ENCODE data around the gene HDC.

DNA sequence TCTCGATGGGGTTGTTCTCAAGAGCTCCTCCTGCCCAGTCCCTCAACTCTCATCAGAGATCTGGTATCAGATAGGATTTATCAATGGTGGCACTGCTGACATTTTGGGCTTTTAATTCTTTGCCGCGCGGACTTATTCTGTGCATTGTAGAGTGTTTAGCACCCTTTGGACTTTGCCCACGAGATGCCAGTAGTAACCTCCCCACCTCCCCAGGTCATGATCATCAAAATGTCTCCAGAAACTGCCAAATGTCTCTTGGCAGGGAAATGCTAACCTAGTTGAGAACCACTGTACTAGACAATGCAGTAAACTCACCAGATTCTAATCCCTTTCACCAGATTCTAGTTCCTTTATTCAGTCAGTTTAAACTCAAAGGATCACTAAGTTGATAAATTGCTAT, 59.5 kb downstream of the HDC start:
- TF ChIP-seq GATA2 (IDR thresholded peaks at IDR 0.05; ENCODE audit: low read depth, low read length) (no peak), GATA3 (IDR thresholded peaks at IDR 0.05; ENCODE audit: low read depth, low read length) (no peak)
